CD4-positive, alpha-beta T cell treated with Interleukin-10 for 1 hour (primary cell): ENCODE measurements around the gene RNASE4.

Experiments
- DNase-seq: peaks from one replicate; pipeline ENCODE4 v3.0.0-alpha.2; 2020

The RNASE4 gene

DNA sequence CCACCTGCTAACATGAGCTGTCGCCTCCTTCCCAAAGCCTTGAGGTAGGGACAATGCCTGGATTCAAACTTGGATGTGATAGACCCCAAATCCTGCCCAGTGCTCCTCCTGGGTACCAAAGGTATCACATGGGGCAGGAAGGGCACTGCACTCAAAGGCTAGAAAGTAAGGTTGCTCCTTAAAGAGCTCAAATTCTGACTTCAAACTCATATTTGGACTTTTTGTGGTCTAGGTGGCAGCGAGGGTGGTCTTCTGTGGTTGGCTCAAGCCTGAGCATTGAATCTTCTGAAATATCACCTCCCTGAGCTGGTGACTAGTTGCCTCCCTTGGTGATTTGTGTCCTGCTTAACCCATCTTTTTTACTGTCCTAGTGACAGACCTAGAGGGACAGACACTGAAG lies 8.3 kb upstream of the RNASE4 start:
- DNase-seq: no peak

GRCh38 chr14:20679907-20680306 lies 4.5 kb upstream of the RNASE4 start:
- peak; percentile 23 for DNase-seq

DNA sequence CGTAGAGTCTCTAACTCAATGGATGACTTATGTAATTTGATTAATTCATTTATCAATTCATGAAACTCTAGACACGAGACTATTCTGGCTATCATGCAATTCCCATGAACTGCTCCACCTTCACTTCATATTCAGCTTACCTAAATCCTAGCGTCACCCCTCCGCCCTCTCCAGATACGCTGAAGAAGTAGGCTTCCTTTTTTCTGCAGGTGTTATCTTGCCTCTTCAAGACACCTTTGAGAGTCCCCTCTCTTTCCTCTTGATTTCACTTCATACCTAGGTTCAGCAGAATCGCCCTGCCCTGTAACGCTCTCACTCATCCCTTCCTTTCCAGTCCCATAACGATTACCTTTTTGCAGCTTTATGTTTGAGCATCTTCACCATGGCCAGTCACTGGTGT lies 4.0 kb upstream of the RNASE4 start:
- no peak for DNase-seq

DNA sequence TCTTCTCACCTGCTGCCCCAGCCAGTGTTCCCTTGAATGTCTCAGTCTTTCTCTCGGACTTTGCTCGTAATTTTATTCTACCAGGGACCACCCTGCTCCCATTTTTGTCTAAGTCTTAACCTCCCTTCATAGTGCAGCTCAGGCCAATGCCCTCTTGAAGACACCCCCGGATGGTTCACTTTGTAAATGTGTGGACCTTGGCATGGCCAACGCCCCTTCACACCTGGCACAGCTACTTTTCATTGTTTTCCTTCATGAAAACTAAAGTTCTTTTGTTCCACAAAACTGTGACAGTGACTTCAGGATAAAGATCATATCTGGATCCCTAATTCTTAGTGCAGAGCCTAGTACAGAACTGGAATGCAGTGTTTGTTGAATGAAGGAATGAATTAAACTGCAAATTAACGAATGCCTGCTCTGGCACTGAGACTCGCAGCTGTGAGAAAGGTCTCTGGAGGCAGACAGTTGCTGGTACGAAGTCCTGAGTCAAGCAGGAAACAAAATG lies 3.5 kb upstream of the RNASE4 start:
- no peak for DNase-seq

DNA sequence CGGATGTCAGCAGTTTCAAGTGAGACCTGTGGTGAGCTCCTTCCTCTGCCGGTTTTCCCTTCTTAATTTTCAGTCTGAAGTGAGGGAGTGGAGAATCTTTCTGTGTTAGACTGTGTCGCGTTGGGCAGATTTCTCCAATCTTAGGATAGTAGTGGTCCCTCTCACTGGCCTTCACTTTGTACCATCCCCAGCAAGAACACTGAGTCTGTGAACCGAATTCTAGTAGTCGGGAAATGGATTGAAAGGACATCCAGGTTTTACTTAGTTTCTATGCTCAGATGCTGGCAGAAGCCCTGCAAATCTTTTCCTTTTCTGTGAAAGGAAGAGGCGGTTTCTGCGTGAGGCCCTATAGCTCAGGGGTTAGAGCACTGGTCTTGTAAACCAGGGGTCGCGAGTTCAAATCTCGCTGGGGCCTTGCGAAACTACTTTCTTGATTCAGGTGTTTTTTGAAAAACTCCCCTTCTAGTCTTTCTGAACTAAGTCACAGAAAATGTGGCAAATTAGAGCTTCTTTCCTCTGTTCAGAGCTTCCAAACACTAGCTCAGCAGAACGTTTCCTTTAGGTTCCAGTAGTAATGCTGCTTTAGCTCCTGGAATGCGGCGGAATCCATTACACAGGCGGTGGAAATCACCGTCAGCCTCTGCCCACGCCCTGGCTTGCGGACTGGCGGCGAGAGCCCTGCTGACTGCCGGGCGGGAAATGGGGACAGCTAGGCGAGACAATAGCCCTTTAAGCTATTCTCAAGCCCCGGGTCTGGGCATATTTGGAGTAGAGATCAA lies 2.8 kb upstream of the RNASE4 start:
- peak; percentile 94 for DNase-seq

GRCh38 chr14:20682127-20682434 lies 2.3 kb upstream of the RNASE4 start:
- no peak for DNase-seq

GRCh38 chr14:20682435-20683124 lies 1.8 kb upstream of the RNASE4 start:
- peak; percentile 87 for DNase-seq

DNA sequence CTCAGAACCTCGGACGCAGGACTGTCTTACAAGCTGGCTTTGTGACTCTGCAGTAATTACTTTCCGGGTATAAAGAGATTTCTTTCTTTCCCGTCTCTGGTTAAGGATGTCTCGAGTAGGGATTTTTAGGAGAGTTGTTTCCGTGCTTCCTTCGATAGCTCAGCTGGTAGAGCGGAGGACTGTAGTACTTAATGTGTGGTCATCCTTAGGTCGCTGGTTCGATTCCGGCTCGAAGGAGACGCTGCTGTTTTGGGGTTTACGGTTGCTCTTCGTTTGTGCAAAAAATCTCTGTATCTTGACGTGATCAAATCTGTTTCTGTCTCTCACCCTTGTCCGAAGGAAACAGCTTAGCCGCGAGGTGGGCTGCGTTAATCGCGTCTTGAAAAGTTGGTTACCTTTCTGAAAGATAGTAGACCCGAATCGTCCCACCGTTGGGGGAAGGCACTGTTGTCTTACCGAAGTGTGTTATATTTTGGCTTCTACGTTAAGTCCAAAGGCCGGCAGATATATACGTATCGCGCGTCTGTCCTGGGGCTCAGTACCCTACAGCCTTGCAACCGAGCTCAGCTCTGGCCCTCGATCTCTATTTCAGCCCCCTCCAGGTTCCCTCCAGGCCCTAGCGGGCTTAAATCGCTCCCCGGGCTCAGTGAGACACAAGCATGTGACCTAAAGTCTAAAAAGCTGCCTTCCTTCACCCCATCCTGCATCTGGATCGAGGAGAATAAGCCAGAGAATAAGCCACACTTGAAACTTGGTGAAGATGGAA lies 1.1 kb upstream of the RNASE4 start:
- DNase-seq: peak; percentile 89

- no peak for DNase-seq
These were observed 499 bp downstream of the RNASE4 start for GRCh38 chr14:20684662-20685456.

DNA sequence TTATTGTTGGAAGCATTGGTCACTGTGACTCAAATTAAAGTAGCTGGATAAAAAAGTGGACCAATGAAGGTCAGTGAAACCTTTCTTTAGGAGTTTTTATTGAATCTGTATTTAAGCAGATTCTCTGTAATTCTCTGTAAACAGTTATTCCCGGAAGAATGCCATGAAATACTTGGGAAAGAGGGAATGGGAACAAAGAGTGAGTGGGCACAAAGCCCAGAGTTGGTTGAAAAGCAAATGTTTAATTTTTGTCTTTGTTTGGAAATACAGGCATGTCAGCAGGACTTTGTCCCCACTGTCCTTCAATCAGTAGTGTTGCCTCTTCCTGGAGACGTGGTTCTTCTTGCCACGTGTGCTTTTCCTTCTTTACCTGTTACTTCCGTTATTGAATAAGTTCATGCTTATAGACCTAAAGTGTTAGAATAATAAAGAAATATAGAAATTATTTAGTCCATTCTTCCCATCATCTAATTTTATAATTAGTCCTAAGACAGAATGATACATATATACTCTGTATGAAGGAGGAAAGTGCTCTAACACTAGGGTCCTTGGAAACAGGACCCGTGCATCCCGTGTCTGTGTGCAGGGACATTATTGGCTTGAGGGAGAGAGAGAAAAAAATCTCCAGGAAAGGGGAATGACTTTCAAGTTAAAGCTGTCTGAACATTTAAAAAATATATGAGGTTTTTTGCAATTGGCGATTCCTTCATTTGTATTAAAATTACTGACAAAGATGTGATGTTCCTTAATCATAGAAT lies 2.2 kb downstream of the RNASE4 start:
- DNase-seq: no peak

DNA sequence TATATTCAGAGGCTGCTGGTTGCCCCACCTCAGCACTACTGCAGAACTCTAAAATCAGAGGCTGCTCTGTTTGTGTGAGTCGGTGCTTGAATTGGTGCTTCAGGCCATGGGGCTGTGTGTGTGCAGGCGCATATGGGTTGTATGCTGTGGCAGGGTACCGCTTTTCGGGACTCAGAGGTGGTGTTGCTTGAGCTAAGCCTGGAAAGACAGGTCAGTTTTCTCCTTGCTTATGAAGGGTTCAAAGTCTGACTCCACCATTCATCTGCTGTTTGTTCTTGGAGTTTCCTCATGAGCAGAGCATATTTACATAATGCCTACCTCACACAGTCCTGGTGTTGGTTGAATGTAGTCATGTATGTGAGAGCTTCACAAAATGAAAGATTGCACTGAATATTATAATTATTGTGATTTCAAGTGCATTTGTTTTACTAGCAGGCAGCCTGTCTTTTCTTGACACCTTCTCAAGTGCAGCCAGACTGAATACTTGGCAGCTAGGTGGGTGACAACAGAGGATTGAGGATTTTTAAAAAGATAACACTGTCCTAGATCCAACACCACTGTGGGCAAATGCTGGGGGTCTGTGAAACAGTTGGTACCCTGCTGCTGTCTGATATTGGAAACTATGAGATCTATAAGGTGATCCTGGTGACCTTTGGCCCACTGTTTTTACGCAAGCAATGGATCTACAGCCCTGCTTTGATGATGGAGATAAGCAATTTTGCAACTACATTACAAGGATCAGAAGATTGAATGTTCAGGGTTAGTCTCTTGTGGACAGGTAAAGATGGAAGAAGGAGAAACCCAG lies 3.2 kb downstream of the RNASE4 start:
- no peak for DNase-seq

DNA sequence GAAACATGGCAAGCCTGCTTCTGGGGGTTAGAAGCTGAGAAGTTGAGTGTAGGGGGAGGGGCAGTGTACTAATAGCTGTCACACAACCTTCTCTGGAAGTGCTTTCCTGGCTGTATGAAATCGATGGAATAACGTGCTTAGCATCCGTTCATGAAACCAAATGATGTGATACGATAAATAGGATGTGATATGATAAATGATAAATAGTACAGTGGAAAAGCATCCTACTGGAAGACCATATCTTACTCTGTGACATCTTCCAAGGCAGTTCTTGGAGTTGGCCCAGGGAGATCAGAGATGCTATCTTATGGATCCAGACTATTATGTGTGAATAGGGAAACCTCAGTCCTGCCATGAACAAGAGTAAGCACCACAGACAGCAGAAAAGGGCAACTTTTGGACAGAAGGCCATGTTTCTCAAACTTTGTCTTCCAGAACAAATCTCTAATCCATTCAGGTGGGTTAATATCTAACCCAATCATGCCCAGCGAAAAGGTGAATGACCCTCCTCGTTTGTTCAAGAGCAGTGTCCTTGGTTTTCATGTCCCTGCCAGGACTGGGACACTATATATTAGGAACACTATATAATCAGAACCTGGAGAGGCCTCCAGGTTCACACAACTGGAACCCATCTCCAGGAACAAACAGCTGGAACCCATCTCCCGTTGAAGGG lies 3.9 kb downstream of the RNASE4 start, which contains the start of gene ANG:
Gene ANG, plus strand, starts transcription at position 598 of the 673 bp plus-strand sequence. CDS start 4,801 bp downstream, outside the sequence.
- DNase-seq: no peak

DNA sequence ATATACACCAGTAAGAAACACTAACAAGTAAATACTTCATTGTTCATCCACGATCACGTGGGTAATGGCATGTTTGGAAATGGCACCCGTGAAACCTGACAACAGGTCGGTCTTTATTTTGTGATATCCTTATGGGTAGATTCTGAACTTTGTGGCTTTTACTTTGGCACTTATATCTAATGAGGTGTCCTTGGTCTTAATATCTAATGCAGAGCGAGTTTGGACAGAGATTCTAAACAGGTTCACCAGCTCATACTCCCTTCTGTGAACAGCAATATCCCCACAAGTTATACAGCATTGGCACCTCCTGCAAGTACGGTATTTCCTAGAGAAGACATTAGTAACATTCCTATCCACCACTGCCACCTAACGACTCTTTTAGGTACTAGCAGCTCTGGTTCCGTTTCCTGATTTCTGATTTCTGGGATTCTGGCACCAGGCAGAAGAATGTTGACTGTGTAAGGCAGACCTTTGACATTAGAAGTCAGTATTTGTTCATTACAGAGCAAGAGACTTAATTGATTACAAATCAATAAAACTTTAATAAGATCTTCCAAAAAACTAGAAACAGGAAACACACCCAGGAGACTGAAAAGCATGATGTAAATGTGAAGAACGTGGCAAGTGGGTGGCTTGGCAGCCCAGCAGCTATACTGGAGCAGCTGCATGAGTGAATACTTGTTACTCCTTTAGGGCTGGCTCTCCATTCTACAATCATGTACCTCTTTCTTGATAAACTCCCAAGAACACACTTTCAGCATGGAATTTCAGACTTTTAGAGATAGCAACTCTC lies 6.7 kb downstream of the RNASE4 start:
- peak; percentile 77 for DNase-seq

DNA sequence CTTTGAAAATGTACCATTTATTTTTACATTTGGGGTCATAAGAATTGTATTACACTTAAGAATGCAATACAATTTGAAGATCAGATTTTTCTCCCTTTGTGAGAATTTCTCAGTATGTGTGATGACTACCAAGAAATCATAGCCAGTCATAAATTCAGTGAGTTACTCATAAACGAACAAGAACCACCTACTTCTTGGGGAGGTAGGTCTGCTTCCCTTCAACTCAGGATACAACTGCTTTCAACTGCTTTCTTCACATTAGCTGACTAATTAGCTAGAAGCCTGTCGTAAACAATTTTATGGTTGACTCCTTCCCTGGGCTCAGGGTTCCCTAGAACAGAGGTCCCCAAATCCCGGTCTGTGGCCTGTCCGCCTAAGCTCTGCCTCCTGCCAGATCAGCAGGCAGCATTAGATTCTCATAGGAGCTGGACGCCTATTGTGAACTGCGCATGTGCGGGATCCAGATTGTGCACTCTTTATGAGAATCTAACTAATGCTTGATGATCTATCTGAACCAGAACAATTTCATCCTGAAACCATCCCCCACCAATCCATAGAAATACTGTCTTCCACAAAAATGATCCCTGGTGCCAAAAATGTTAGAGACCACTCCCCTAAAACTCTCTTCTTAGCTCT lies 7.9 kb downstream of the RNASE4 start:
- DNase-seq: no peak

GRCh38 chr14:20696764-20697163 lies 12.4 kb downstream of the RNASE4 start:
- no peak for DNase-seq

DNA sequence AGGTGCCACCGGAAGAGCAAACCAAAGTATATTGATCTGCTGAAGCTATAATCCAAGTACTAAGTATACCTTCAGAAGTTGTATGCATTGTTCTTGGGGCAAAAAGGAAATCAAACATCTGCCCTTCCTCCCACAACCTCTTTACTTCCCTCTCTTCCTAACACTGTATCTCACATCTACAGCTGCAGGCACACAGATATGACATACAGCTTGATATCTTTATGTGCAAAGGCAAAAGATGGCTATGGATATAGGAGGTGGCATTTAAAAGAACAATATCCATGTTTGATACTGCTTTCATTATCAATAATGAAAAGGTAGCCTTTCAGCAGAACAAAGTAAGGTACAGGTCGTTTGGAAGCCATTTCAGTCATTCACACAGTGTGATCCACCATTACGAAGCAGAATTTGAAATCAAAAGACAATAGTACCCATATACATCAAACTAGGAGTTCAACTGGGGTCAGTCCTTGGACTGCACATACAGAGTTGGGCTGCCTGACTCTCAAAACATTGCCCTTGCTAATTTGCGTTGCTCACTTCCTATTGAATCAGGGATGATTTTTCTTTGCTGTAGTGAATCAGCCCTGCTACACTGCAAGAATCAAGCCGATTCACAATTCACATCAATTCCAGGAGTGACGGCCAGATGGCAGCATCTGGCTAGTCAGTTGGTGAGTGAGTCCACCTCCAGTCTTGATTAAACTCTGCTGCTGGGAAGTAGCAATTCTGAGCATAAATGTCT lies 13.1 kb downstream of the RNASE4 start:
- peak; percentile 74 for DNase-seq

DNA sequence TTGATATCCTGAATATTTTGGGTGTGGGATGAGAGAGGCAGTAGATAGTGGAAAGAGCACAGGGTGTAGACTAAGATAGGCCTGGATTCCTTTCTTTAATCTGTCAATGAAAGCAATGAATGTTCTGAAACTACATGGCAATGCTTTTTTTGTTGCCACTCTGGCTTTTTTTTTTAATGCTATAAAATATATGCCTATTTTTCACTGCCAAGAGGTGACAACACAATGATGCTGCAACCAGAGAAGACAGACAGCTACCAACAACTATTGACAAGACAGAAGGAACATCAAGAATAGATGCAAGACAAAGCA lies 13.6 kb downstream of the RNASE4 start:
- DNase-seq: no peak

GRCh38 chr14:20698934-20699333 lies 14.6 kb downstream of the RNASE4 start:
- no peak for DNase-seq

- no peak for DNase-seq
These were observed 15.6 kb downstream of the RNASE4 start for GRCh38 chr14:20699931-20700330.
